ENCODE measurements around the gene DCDC1. TPM values are rescaled to one million over a fixed set of nuclear protein-coding genes. Genes with fewer than 3 reads are reported as not detected.

Gene DCDC1
- total RNA-seq, 1 experiment from 2014 or later: not detected

GRCh38 chr11:30987819-30988218 lies 381.7 kb downstream of the DCDC1 start:
- no peak for DNase-seq (ENCODE audit: low read depth, low spot score)
- Histone ChIP-seq H3K9me3 (ENCODE audit: control insufficient read depth, insufficient read depth, low read depth, low read length) (no peaks in the 10 kb centered on the region), H3K4me3 (ENCODE audit: low read depth in 2 of 2, low read length in 2 of 2) (no peak overlapping the region), H3K36me3 (ENCODE audit: control insufficient read depth, insufficient read depth, low read length) (no peaks in the 10 kb centered on the region), H3K4me1 (ENCODE audit: control insufficient read depth, insufficient read depth, low read length) (no peaks in the 10 kb centered on the region), H3K27ac (ENCODE audit: low read length) (no peak overlapping the region), H3K27me3 (ENCODE audit: control insufficient read depth, insufficient read depth, low read length) (no peaks in the 10 kb centered on the region)
- intact Hi-C loops (cut with micrococcal nuclease; ENCODE audit: unreplicated experiment) (no loop called here), in situ Hi-C loops (cut with HindIII; ENCODE audit: low pct_unique_long_range_greater_than_20kb, low sequenced_read_pairs) (no loop called here)
- CTCF ChIA-PET: no interaction called here
- TF ChIP-seq, protein P1, sequence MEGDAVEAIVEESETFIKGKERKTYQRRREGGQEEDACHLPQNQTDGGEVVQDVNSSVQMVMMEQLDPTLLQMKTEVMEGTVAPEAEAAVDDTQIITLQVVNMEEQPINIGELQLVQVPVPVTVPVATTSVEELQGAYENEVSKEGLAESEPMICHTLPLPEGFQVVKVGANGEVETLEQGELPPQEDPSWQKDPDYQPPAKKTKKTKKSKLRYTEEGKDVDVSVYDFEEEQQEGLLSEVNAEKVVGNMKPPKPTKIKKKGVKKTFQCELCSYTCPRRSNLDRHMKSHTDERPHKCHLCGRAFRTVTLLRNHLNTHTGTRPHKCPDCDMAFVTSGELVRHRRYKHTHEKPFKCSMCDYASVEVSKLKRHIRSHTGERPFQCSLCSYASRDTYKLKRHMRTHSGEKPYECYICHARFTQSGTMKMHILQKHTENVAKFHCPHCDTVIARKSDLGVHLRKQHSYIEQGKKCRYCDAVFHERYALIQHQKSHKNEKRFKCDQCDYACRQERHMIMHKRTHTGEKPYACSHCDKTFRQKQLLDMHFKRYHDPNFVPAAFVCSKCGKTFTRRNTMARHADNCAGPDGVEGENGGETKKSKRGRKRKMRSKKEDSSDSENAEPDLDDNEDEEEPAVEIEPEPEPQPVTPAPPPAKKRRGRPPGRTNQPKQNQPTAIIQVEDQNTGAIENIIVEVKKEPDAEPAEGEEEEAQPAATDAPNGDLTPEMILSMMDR (IDR thresholded peaks at IDR 0.05): no peak
- TF ChIP-seq SIN3A (IDR thresholded peaks at IDR 0.05; ENCODE audit: borderline replicate concordance, insufficient read depth, low read depth, low read length) (no peak), REST (IDR thresholded peaks at IDR 0.05; ENCODE audit: insufficient read depth in 1 of 2, low read depth in 2 of 2, low read length in 1 of 2) (no peak), TCF7L2 (IDR thresholded peaks at IDR 0.05; ENCODE audit: low read depth, low read length) (no peak), POLR2AphosphoS5 (IDR thresholded peaks at IDR 0.05; ENCODE audit: low read depth, low read length) (no peak)
- POLR2A ChIA-PET: no interaction called here
- ATAC-seq: no peak
- BruUV-seq (replicated peaks): no TSS peak

GRCh38 chr11:30985536-30985935 lies 384.0 kb downstream of the DCDC1 start:
- in situ Hi-C loops (cut with HindIII; ENCODE audit: low pct_unique_long_range_greater_than_20kb, low sequenced_read_pairs) (no loop called here), intact Hi-C loops (cut with micrococcal nuclease; ENCODE audit: unreplicated experiment) (no loop called here)
- ChIA-PET CTCF (no interaction called here), POLR2A (no interaction called here)
- no peaks in the 10 kb centered on the region for H3K27me3 ChIP-seq (ENCODE audit: control insufficient read depth, insufficient read depth, low read length)
- H3K36me3 ChIP-seq (ENCODE audit: control insufficient read depth, insufficient read depth, low read length): no peaks in the 10 kb centered on the region
- H3K4me3 ChIP-seq (ENCODE audit: low read depth in 2 of 2, low read length in 2 of 2): no peak overlapping the region
- DNase-seq (ENCODE audit: low read depth, low spot score): no peak
- H3K4me1 ChIP-seq (ENCODE audit: control insufficient read depth, insufficient read depth, low read length): no peaks in the 10 kb centered on the region
- no peak for ATAC-seq
- H3K27ac ChIP-seq (ENCODE audit: low read length): no peak overlapping the region
- TF ChIP-seq, protein P1 (IDR thresholded peaks at IDR 0.05): no peak
- TF ChIP-seq SIN3A (IDR thresholded peaks at IDR 0.05; ENCODE audit: borderline replicate concordance, insufficient read depth, low read depth, low read length) (no peak), POLR2AphosphoS5 (IDR thresholded peaks at IDR 0.05; ENCODE audit: low read depth, low read length) (no peak), TCF7L2 (IDR thresholded peaks at IDR 0.05; ENCODE audit: low read depth, low read length) (no peak), REST (IDR thresholded peaks at IDR 0.05; ENCODE audit: insufficient read depth in 1 of 2, low read depth in 2 of 2, low read length in 1 of 2) (no peak)
- no TSS peak for BruUV-seq (replicated peaks)
- H3K9me3 ChIP-seq (ENCODE audit: control insufficient read depth, insufficient read depth, low read depth, low read length): no peaks in the 10 kb centered on the region

Measured in Panc1 (cell line).